B cell (primary cell): Measurements from ENCODE around the gene PDXP. TPM values are rescaled to one million over a fixed set of nuclear protein-coding genes. Genes with fewer than 3 reads are reported as not detected.
A peak's percentile ranks its signal among the peaks of the same experiment; 100 is the strongest.

Source experiments
- ATAC-seq: fragments of 200-7000 bp; cut with Tn5 transposase; one replicate; pipeline ENCODE4 v1.10.0; 2021; ENCODE audit warnings: low read depth, mild to moderate bottlenecking, moderate number of reproducible peaks, moderate library complexity
- CTCF ChIA-PET: fragments of 350-600 bp; sonication (Branson Sonifier 250); formaldehyde crosslinking; loops from one replicate; lab custom pipeline; 2021; ENCODE audit warnings: antibody characterized with exemption, inconsistent platforms; lab: Charles Lee
- POLR2A ChIA-PET: fragments of 350-600 bp; sonication (Branson Sonifier 250); formaldehyde crosslinking; loops from one replicate; lab custom pipeline; 2021; ENCODE audit warnings: antibody characterized with exemption; lab: Charles Lee
- DNase-seq: peaks from one replicate; pipeline ENCODE4 v3.0.0; 2013
- H2AFZ ChIP-seq: 2 replicates; pipeline ENCODE4 v1.6.1; 2012; ENCODE audit warnings: mild to moderate bottlenecking, low read depth, low read length; ENCODE audit not compliant: insufficient read depth, poor library complexity, severe bottlenecking
- H3K27ac ChIP-seq, 2 donors: 1 replicate in 1 of 2; 2 replicates in 1 of 2; pipeline ENCODE4 v1.5.1; 2012 to 2013; ENCODE audit warnings: low read length in 2 of 2, mild to moderate bottlenecking in 2 of 2, moderate library complexity in 1 of 2
- H3K27me3 ChIP-seq, 4 experiments: fragments of 200-600 bp in 1 of 4; sonication (generic) in 1 of 4; replicated peaks in 1 of 4; 1 replicate in 2 of 4; 2 replicates in 2 of 4; pipeline versions ENCODE4 v1.6.1 to v1.7.0; 2013 to 2016; ENCODE audit warnings: low read length in 3 of 4, mild to moderate bottlenecking in 2 of 4, mixed read lengths in 1 of 4, moderate library complexity in 1 of 4; ENCODE audit not compliant: insufficient read depth in 4 of 4, control insufficient read depth in 3 of 4; ENCODE audit errors: control extremely low read depth in 1 of 4
- H3K36me3 ChIP-seq, 2 experiments: replicated peaks in 1 of 2; 1 replicate in 1 of 2; 2 replicates in 1 of 2; pipeline versions ENCODE4 v1.6.1 to v1.7.1; 2013; ENCODE audit warnings: low read length in 1 of 2; ENCODE audit not compliant: insufficient read depth in 2 of 2, control insufficient read depth in 1 of 2; ENCODE audit errors: control extremely low read depth in 1 of 2, extremely low read depth in 1 of 2
- H3K4me1 ChIP-seq, 2 donors: fragments of 200-600 bp in 1 of 2; sonication (generic) in 1 of 2; 1 replicate in 1 of 2; 2 replicates in 1 of 2; pipeline versions ENCODE4 v1.5.1 to v1.6.1; 2013 to 2017; ENCODE audit warnings: low read length in 2 of 2; ENCODE audit not compliant: control insufficient read depth in 2 of 2, insufficient read depth in 2 of 2
- H3K4me2 ChIP-seq: replicated peaks from 2 replicates; pipeline ENCODE3; 2012; ENCODE audit warnings: mild to moderate bottlenecking, low read depth, low read length; ENCODE audit not compliant: poor library complexity, severe bottlenecking
- H3K4me3 ChIP-seq, 5 experiments: fragments of 200-600 bp in 1 of 5; sonication (generic) in 1 of 5; 1 replicate in 3 of 5; 2 replicates in 2 of 5; pipeline versions ENCODE4 v1.5.1 to v1.7.0; 2011 to 2016; ENCODE audit warnings: low read length in 4 of 5, mild to moderate bottlenecking in 4 of 5, low read depth in 2 of 5, control low read depth in 1 of 5, moderate library complexity in 1 of 5; ENCODE audit not compliant: insufficient read depth in 1 of 5; ENCODE audit errors: control extremely low read depth in 1 of 5, extremely low read depth in 1 of 5
- H3K79me2 ChIP-seq: fragments of 200-600 bp; sonication (generic); one replicate; pipeline ENCODE4 v1.6.0; 2016; ENCODE audit warnings: low read length; ENCODE audit not compliant: control insufficient read depth, insufficient read depth
- H3K9ac ChIP-seq: fragments of 200-600 bp; sonication (generic); 2 replicates; pipeline ENCODE4 v1.6.1; 2017; ENCODE audit warnings: mild to moderate bottlenecking, low read length, moderate library complexity
- H3K9me3 ChIP-seq, 3 donors: one replicate each; pipeline versions ENCODE4 v1.6.1 to v1.7.1; 2013; ENCODE audit warnings: low read length in 2 of 3; ENCODE audit not compliant: control insufficient read depth in 2 of 3, insufficient read depth in 1 of 3; ENCODE audit errors: control extremely low read depth in 1 of 3
- H4K20me1 ChIP-seq: 2 replicates; pipeline ENCODE4 v1.6.0; 2012; ENCODE audit warnings: mild to moderate bottlenecking, low read length; ENCODE audit not compliant: insufficient read depth, control insufficient read depth, poor library complexity, severe bottlenecking
- H3K27ac Mint-ChIP-seq: one replicate; pipeline ENCODE4 v1.8.0; 2021; ENCODE audit warnings: mixed read lengths
- H3K27me3 Mint-ChIP-seq: one replicate; pipeline ENCODE4 v1.8.0; 2021; ENCODE audit warnings: mixed read lengths
- H3K4me1 Mint-ChIP-seq: one replicate; pipeline ENCODE4 v1.8.0; 2021; ENCODE audit warnings: mixed read lengths
- H3K4me3 Mint-ChIP-seq: one replicate; pipeline ENCODE4 v1.8.0; 2021; ENCODE audit warnings: mixed read lengths
- H3K9me3 Mint-ChIP-seq: one replicate; pipeline ENCODE4 v1.8.0; 2022; ENCODE audit warnings: mixed read lengths; ENCODE audit not compliant: insufficient read depth
- EZH2 ChIP-seq: IDR thresholded peaks from 2 replicates; pipeline ENCODE4 v1.6.1; 2012; ENCODE audit warnings: borderline replicate concordance, low read depth, mild to moderate bottlenecking, moderate library complexity, low read length; ENCODE audit not compliant: insufficient read depth, poor library complexity, severe bottlenecking
- WGBS: methylation state at CpG from one replicate; pipeline ENCODE4 v1.1.5; 2013; ENCODE audit warnings: missing lambda C conversion rate; ENCODE audit not compliant: insufficient coverage; 5-methylcytosine and 5-hydroxymethylcytosine counted together
- intact Hi-C: fragments of 100-400 bp; cut with micrococcal nuclease; formaldehyde crosslinking; loops from one replicate; pipeline ENCODE4 v1.10.0; 2022
- polyA plus RNA-seq: library from polyadenylated mRNA; depleted of rRNA; stranded (reverse); fragments of >200 nt; gene quantifications from 2 replicates; pipeline ENCODE4 v1.2.3, GENCODE V29; 2012
- total RNA-seq, 2 donors: library from RNA; stranded (reverse); fragments of 120-200 nt in 1 of 2; gene quantifications; 1 replicate in 1 of 2; 2 replicates in 1 of 2; pipeline versions ENCODE4 v1.2.3 to v1.2.4, GENCODE V29; 2013 to 2022
- TF ChIP-seq, protein P1 (sequence below): fragments of 200-600 bp; IDR thresholded peaks from one replicate; pipeline ENCODE4 v1.8.0; 2022; ENCODE audit warnings: antibody characterized with exemption, mild to moderate bottlenecking

The PDXP gene
- total and polyA plus RNA-seq, 2 donors (not counting 1 experiment from before 2014, with no cell fraction given) = 16.6 to 17.5 TPM

DNA sequence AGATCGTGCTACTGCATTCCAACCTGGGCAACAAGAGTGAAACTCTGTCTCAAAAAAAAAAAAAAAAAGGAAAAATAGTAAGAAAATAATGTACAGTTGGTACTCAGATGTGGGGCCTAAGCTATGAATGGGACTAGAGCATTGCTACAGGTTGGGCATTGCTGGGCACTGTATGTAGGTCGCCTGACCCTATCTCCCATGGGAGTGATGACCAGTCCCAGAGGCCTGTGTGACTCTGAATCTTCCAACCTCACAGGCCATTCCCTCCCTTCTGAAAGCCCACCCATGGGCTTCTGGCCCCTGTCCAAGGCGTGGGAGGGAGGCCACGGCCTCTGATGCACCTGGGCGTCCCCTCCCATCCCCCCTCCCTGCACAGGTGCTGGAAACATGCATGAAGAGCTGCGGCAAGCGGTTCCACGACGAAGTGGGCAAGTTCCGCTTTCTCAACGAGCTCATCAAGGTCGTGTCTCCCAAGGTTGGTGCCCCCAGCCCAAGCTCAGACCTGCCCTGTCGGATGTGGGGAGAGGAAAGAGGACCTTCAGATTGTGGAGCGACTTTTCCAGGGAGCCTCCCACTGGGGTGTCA, 40.4 kb upstream of the PDXP start:
- no peak overlapping the region for H2AFZ ChIP-seq
- Mint-ChIP-seq H3K27me3 (no peaks in the 10 kb centered on the region), H3K4me1 (peaks cover 26% of the 10 kb centered on the region), H3K9me3 (no peaks in the 10 kb centered on the region), H3K4me3 (peak overlapping the region; percentile 53), H3K27ac (peak overlapping the region; percentile 82)
- intact Hi-C loops = no loop called here
- H3K27me3 ChIP-seq = no peaks in the 10 kb centered on the region
- no peaks in the 10 kb centered on the region for H3K9me3 ChIP-seq
- ATAC-seq = peak; percentile 69
- no peak overlapping the region for H3K9ac ChIP-seq
- DNase-seq = peak; percentile 82
- no peaks in the 10 kb centered on the region for H3K79me2 ChIP-seq
- H4K20me1 ChIP-seq = no peaks in the 10 kb centered on the region
- H3K4me1 ChIP-seq = peaks cover 3 to 41% of the 10 kb centered on the region in 2 donors
- ChIA-PET CTCF (interaction anchor here (0.9 to 30.7 kb wide), 7 partner anchors 10 to 226 kb away, joined by 3 to 620 read pairs (median 3); partner anchors contain the start of genes ANKRD54, GGA1, LGALS1 and NOL12), POLR2A (interaction anchor here (0.5 to 2.4 kb wide), 9 partner anchors 9 to 1253 kb away, joined by 3 to 11 read pairs (median 5); partner anchors contain the start of genes GGA1 and PDXP)
- TF ChIP-seq EZH2 = no peak
- TF ChIP-seq, protein P1, sequence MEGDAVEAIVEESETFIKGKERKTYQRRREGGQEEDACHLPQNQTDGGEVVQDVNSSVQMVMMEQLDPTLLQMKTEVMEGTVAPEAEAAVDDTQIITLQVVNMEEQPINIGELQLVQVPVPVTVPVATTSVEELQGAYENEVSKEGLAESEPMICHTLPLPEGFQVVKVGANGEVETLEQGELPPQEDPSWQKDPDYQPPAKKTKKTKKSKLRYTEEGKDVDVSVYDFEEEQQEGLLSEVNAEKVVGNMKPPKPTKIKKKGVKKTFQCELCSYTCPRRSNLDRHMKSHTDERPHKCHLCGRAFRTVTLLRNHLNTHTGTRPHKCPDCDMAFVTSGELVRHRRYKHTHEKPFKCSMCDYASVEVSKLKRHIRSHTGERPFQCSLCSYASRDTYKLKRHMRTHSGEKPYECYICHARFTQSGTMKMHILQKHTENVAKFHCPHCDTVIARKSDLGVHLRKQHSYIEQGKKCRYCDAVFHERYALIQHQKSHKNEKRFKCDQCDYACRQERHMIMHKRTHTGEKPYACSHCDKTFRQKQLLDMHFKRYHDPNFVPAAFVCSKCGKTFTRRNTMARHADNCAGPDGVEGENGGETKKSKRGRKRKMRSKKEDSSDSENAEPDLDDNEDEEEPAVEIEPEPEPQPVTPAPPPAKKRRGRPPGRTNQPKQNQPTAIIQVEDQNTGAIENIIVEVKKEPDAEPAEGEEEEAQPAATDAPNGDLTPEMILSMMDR = no peak
- WGBS = 64% methylated on average over 9 of the region's 14 CpGs
- H3K27ac ChIP-seq = peak overlapping the region; percentile 62 to 67
- H3K4me2 ChIP-seq = peak overlapping the region; percentile 49
- peaks cover 4 to 48% of the 10 kb centered on the region in 2 experiments for H3K36me3 ChIP-seq
- no peak overlapping the region for H3K4me3 ChIP-seq

DNA sequence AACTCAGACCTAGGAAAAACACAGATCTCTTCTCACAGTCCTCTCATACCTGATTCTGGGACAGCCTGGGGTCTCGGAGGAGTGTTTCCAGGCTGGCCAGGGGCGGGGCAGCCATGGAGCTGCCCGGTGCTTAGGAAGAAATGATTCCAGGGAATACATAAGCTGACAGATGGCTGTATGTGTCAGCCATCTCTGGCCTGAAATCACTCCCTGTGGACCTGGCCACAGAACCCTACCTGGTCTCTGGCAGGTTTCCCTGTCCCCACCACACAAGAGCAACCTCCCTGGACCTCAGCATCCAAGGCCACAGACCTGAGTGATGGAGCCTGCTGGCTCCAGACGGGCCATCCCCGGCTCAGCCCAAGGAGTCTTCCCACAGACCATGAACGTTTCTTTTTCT, 39.8 kb upstream of the PDXP start:
- Mint-ChIP-seq H3K27ac (peak overlapping the region; percentile 82), H3K9me3 (no peaks in the 10 kb centered on the region), H3K27me3 (no peaks in the 10 kb centered on the region), H3K4me1 (peaks cover 29% of the 10 kb centered on the region), H3K4me3 (peak overlapping the region; percentile 53)
- Histone ChIP-seq H3K4me3 (no peak overlapping the region), H3K27ac (peak overlapping the region; percentile 62 to 67), H3K79me2 (no peaks in the 10 kb centered on the region), H3K36me3 (peaks cover 4 to 50% of the 10 kb centered on the region in 2 experiments), H3K9ac (no peak overlapping the region), H3K4me1 (peaks cover 4 to 46% of the 10 kb centered on the region in 2 donors), H3K4me2 (peak overlapping the region; percentile 49), H2AFZ (no peak overlapping the region), H3K9me3 (no peaks in the 10 kb centered on the region), H3K27me3 (no peaks in the 10 kb centered on the region), H4K20me1 (no peaks in the 10 kb centered on the region)
- WGBS = 91% methylated on average over 5 of the region's 6 CpGs
- intact Hi-C loops = no loop called here
- ChIA-PET CTCF (interaction anchor here (1.1 to 30.7 kb wide), 5 partner anchors 11 to 62 kb away, joined by 3 to 620 read pairs (median 19); partner anchors contain the start of genes GGA1, LGALS1, NOL12 and SH3BP1), POLR2A (interaction anchor here (0.5 to 2.4 kb wide), 6 partner anchors 9 to 58 kb away, joined by 4 to 11 read pairs (median 6); partner anchors contain the start of genes GGA1 and PDXP)
- DNase-seq (no peak), ATAC-seq (no peak)
- TF ChIP-seq, protein P1 = no peak
- TF ChIP-seq EZH2 = no peak
